Germinal center (tissue), 1 donor: ENCODE data around the gene GOLGA2.

Source experiments
- DNase-seq: peaks from one replicate; pipeline ENCODE4 v3.0.0; 2012; ENCODE audit warnings: mixed read lengths, low spot score

Gene GOLGA2

GRCh38 chr9:128275198-128276007, at the start of gene GOLGA2:
GOLGA2 (minus strand) TSS chr9:128276007; CDS start chr9:128275976, 31 bp downstream.
- DNase-seq: peak; percentile 84

GRCh38 chr9:128324401-128324800, 48.6 kb upstream of the GOLGA2 start:
- DNase-seq: no peak

- DNase-seq: no peak
These were observed 48.0 kb upstream of the GOLGA2 start for GRCh38 chr9:128323791-128324190.

- DNase-seq: no peak
These were observed 47.5 kb upstream of the GOLGA2 start for GRCh38 chr9:128323212-128323730.

- peak; percentile 92 for DNase-seq
These were observed 46.8 kb upstream of the GOLGA2 start, which contains the start of the genes COQ4 and TRUB2 for GRCh38 chr9:128322404-128323211. COQ4 (plus strand) TSS chr9:128322839; CDS start chr9:128322859, 20 bp downstream. TRUB2 (minus strand) TSS chr9:128322447; CDS start chr9:128322408, 39 bp downstream.

GRCh38 chr9:128321879-128322403, 46.1 kb upstream of the GOLGA2 start:
- no peak for DNase-seq

- no peak for DNase-seq
These were observed 45.5 kb upstream of the GOLGA2 start for GRCh38 chr9:128321343-128321742.

GRCh38 chr9:128317629-128318028, 41.8 kb upstream of the GOLGA2 start:
- no peak for DNase-seq

- DNase-seq: no peak
These were observed 40.6 kb upstream of the GOLGA2 start for GRCh38 chr9:128316421-128316820.

- no peak for DNase-seq
These were observed 38.9 kb upstream of the GOLGA2 start for GRCh38 chr9:128314697-128315096.

- no peak for DNase-seq
These were observed 34.7 kb upstream of the GOLGA2 start for GRCh38 chr9:128310461-128310860.

GRCh38 chr9:128309551-128309950, 33.7 kb upstream of the GOLGA2 start:
- DNase-seq: no peak

GRCh38 chr9:128304971-128305288, 29.1 kb upstream of the GOLGA2 start:
- DNase-seq: no peak

- DNase-seq: no peak
These were observed 28.5 kb upstream of the GOLGA2 start for GRCh38 chr9:128304136-128304970.

GRCh38 chr9:128298535-128299482, 23.0 kb upstream of the GOLGA2 start:
- no peak for DNase-seq

GRCh38 chr9:128297221-128297773, 21.5 kb upstream of the GOLGA2 start:
- DNase-seq: no peak

GRCh38 chr9:128296340-128297220, 20.8 kb upstream of the GOLGA2 start:
- no peak for DNase-seq

GRCh38 chr9:128294142-128294541, 18.3 kb upstream of the GOLGA2 start:
- no peak for DNase-seq

- no peak for DNase-seq
These were observed 17.3 kb upstream of the GOLGA2 start for GRCh38 chr9:128293091-128293490.
